Measurements from ENCODE around the gene PTRHD1.

The PTRHD1 gene

DNA sequence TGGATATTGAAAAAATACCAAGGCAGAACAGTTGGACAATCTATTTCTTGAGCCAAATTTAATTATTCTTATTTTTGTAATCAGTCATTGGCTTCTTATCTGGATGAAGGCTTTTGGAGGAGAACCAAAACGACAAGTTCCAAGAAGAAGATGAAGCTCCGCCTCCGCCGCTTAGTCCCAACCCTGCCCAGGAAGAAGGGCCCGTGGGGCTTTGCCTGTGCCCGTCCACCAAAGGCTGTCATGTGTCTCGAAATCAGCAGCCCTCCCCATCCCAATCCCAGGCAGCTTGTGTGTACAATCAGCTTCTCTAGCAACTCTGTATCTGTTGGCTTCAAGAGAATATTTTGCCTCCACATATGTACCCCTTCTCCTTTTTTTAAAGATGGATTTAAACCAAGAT is 24.6 kb downstream of the PTRHD1 start:
- ChIA-PET POLR2A (no interaction called here), CTCF (interaction anchor here (0.9 to 4.7 kb wide), 2 partner anchors 11 to 23 kb away, joined by 3 to 20 read pairs; partner anchors contain the start of genes CENPO and PTRHD1)
- H3K4me3 ChIP-seq (ENCODE audit: low read depth, low read length), result no peak overlapping the region
- TF ChIP-seq, protein P1, sequence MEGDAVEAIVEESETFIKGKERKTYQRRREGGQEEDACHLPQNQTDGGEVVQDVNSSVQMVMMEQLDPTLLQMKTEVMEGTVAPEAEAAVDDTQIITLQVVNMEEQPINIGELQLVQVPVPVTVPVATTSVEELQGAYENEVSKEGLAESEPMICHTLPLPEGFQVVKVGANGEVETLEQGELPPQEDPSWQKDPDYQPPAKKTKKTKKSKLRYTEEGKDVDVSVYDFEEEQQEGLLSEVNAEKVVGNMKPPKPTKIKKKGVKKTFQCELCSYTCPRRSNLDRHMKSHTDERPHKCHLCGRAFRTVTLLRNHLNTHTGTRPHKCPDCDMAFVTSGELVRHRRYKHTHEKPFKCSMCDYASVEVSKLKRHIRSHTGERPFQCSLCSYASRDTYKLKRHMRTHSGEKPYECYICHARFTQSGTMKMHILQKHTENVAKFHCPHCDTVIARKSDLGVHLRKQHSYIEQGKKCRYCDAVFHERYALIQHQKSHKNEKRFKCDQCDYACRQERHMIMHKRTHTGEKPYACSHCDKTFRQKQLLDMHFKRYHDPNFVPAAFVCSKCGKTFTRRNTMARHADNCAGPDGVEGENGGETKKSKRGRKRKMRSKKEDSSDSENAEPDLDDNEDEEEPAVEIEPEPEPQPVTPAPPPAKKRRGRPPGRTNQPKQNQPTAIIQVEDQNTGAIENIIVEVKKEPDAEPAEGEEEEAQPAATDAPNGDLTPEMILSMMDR (IDR thresholded peaks at IDR 0.05; ENCODE audit: insufficient read depth, low read length, missing control alignments), result no peak
- no peak for DNase-seq (ENCODE audit: low read depth, low spot score)

DNA sequence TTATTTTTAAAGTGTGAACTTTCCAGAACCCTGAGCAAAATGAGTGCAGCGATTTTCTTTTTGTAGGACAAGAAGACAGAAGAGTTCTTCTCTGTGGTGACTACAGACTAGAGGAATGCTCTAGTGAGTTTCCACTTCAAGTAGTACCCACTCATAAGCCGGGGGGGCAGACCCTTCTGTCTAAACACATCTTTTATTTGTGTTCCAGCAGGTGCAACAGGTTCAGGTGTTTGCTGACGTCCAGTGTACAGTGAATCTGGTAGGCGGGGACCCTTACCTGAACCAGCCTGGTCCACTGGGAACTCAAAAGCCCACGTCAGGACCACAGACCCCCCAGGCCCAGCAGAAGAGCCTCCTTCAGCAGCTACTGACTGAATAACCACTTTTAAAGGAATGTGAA is 25.2 kb downstream of the PTRHD1 start:
- ChIA-PET CTCF (interaction anchor here (4.7 kb wide), 1 partner anchor 24 kb away, joined by 20 read pairs; the partner anchor contains the start of genes CENPO and PTRHD1), POLR2A (no interaction called here)
- DNase-seq (ENCODE audit: low read depth, low spot score), result no peak
- H3K4me3 ChIP-seq (ENCODE audit: low read depth, low read length), result no peak overlapping the region
- TF ChIP-seq, protein P1 (IDR thresholded peaks at IDR 0.05; ENCODE audit: insufficient read depth, low read length, missing control alignments), result no peak

DNA sequence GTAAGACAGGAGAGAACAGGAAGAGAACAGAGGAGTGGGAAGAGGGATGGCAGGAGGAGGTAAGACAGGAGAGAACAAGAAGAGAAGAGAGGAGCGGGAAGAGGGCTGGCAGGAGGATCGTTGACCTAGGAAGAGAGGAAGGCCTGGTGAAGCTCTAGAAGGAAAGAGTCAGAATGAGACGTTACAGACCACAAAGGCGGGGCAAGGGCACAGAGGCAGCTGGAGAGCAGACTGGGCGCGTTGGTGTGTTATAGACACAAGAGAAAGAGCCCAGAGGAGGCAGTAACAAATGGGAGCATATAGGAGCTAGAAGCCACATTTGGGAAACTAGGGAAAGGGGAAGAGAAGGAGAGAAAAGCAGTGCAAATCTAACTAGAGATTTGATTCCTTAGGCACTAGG is 26.6 kb downstream of the PTRHD1 start:
- CTCF ChIA-PET, result interaction anchor here (4.7 kb wide), 1 partner anchor 25 kb away, joined by 20 read pairs; the partner anchor contains the start of genes CENPO and PTRHD1

DNA sequence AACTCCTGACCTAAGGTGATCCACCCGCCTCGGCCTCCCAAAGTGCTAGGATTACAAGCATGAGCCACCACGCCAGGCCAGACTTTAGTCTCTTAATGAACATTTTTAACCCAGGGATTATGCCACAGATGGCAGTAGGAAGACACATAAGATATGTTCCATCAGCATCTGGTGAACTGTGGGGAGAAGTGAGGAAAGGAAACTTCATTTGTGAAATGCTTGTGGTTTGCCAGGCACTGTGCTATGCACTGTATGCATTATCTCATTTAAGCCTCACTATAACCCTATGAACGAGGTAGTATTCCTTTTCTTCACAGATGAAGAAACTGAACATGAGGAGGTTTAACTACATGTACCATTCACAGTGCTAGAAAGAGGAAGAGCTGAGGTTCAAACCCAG is 29.3 kb downstream of the PTRHD1 start:
- TF ChIP-seq, protein P1 (IDR thresholded peaks at IDR 0.05; ENCODE audit: insufficient read depth, low read length, missing control alignments), result no peak
- no peak overlapping the region for H3K4me3 ChIP-seq (ENCODE audit: low read depth, low read length)
- no peak for DNase-seq (ENCODE audit: low read depth, low spot score)
- CTCF ChIA-PET, result no interaction called here
- POLR2A ChIA-PET, result no interaction called here

More for the DNA sequence above, 26.6 kb downstream of the PTRHD1 start:
- DNase-seq (ENCODE audit: low read depth, low spot score), result no peak
- H3K4me3 ChIP-seq (ENCODE audit: low read depth, low read length), result no peak overlapping the region
- TF ChIP-seq, protein P1 (IDR thresholded peaks at IDR 0.05; ENCODE audit: insufficient read depth, low read length, missing control alignments), result no peak
- POLR2A ChIA-PET, result no interaction called here

DNA sequence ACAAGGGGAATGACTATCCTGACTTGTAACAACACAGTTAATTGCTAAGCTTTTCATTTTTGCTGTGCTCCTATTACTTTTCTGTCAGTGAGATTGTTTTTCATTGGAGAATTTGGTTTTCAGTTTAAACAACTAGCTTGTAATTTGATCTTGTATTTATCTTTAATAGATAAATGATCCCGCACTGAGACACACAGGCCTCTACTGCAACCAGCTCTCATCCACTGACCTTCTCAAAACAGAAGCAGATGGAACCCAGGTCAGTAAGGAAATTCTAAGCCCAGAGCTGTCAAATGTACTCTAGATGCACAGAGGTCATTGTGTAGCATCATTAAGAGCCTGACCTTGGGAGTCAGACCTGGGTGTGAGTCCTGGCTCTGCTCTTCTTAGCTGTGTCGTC is 30.7 kb downstream of the PTRHD1 start:
- H3K4me3 ChIP-seq (ENCODE audit: low read depth, low read length), result no peak overlapping the region
- DNase-seq (ENCODE audit: low read depth, low spot score), result no peak
- ChIA-PET POLR2A (no interaction called here), CTCF (interaction anchor here (0.8 to 1.5 kb wide), 2 partner anchors 30 to 352 kb away, joined by 4 to 5 read pairs; partner anchors contain the start of genes CENPO and PTRHD1)
- TF ChIP-seq, protein P1 (IDR thresholded peaks at IDR 0.05; ENCODE audit: insufficient read depth, low read length, missing control alignments), result no peak

DNA sequence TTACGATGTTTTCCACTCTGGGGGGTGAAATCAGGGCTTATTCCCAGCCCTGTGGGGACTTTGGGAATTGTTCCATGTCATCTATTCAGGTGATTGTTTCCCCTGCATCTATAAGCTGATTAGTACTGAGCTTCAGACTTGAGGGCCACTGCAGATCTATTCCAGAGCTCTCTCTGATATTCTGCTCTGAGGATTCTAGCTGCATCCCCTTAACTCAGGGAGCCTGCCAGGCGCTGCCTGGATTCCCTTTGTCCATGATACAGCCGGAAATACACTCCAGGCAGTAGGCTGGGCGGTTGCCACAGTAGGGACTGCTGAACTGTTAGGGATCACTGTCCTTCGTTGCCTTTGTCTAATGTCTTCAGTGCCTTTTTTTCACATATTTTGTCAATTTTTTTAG is 31.3 kb downstream of the PTRHD1 start:
- TF ChIP-seq, protein P1 (IDR thresholded peaks at IDR 0.05; ENCODE audit: insufficient read depth, low read length, missing control alignments), result no peak
- no peak overlapping the region for H3K4me3 ChIP-seq (ENCODE audit: low read depth, low read length)
- ChIA-PET POLR2A (no interaction called here), CTCF (interaction anchor here (0.8 to 1.5 kb wide), 2 partner anchors 31 to 351 kb away, joined by 4 to 5 read pairs; partner anchors contain the start of genes CENPO and PTRHD1)
- no peak for DNase-seq (ENCODE audit: low read depth, low spot score)
